Inflammatory macrophage (primary cell): ENCODE results near the gene RUSC2.
A peak's percentile ranks its signal among the peaks of the same experiment; 100 is the strongest.
"Not testable (repeated sequence)": the region's sequence is repeated elsewhere in the genome, so short reads cannot be mapped to it uniquely, and the experiment has no call there.

Experiments used
- DNase-seq, 2 donors: peaks; one replicate each; pipeline ENCODE4 v3.0.0-alpha.2; 2020 to 2022

RUSC2 gene

DNA sequence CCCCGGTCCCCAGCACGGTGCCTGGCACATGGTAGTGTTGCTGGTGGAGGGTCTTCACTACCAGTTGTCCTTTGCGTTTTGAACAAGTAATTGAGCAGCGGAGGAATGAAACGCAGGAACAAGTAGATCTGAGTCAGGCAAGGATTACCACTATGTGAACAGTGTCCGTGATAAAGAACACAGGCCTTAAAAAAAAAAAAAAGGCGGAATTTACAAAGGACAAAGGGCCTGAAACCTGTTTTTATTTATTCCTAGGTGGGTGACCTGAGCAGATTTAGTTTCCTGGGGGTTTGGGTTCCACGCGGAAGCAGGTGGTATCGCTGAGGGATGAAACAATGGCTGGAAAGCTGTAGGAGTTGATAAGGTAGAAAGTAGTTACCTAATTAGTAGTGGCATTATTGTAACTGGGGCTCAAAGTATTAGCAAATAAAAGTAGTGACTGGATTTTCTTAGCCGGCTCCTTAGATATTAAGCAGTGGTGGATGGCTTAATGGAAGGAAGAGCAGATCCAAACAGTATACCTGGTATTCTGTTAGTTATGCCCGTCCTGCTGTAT, 1.1 kb downstream of the RUSC2 start:
- DNase-seq, result no peak

- DNase-seq, result not testable (repeated sequence)
These were observed 3.2 kb downstream of the RUSC2 start for GRCh38 chr9:35493119-35493518.

GRCh38 chr9:35495984-35496383, 6.1 kb downstream of the RUSC2 start:
- DNase-seq, result no peak

- not testable (repeated sequence) for DNase-seq
These were observed 8.3 kb downstream of the RUSC2 start for GRCh38 chr9:35498245-35498644.

DNA sequence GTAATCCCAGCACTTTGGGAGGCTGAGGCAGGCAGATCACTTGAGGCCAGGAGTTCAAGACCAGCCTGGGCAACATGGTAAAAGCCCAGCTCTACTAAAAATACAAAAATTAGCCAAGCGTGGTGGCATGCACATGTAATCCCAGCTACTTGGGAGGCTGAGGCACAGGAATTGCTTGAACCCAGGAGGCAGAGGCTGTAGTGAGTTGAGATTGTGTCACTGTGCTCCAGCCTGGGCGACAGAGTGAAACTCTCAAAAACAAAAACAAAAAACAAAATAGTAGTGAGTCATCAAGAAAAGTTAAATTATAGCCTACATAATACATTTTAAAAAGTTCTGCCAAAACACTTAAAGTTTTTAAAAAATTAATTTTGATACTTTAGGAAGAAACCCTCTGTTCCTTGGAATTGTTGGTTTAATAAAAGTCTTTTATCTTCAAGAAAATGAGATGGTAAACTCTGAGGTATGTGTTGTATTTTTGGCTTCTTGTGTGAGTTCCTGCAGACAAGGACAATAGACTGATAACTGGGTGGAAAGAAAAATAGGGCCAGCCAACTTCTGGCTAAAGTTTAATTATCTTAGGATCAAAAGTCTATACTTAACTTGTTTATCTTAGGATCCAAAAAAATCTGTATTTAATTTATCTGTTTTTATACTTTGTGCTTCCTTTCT, 9.3 kb downstream of the RUSC2 start:
- no peak for DNase-seq

DNA sequence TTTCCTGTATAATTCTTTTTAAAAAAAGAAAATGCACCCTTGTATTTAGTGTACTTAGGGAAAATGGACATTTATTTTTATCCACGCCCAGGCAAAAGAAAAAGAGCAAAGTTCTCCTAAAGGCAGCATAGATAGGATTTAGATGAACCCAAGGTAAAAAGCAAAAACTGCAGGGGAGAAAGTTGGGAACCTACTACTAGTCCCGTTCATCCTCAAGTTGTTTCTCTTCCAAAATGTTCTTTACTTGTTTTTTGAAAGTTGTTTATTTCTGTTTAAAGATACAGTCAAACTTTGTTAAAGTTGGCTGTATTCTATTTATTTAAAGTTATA, 9.8 kb downstream of the RUSC2 start:
- no peak for DNase-seq

DNA sequence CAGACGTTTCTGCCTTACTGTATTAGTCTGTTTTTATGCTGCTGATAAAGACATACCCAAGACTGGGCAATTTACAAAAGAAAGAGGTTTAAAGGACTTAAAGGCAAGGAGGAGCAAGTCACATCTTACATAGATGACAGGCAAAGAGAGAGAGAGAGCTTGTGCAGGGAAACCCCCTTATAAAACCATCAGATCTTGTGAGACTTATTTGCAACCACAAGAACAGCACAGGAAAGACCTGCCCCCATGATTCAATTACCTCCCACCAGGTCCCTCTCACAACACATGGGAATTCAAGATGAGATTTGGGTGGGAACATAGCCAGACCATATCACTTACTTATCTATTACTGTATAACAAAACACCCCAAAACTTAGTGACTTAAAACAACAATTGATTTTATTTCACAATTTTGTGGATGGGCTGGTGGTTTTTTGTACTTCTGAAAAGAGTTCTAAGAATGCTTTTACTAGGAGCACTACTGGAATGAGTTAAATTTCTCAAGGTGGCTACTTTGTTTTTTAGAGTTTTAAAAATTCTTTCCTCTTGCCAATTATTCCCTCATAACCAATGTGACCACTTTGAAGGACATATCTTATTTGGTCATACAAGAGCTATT, 10.3 kb downstream of the RUSC2 start:
- no peak for DNase-seq

GRCh38 chr9:35501946-35502345, 12.0 kb downstream of the RUSC2 start:
- no peak for DNase-seq

DNA sequence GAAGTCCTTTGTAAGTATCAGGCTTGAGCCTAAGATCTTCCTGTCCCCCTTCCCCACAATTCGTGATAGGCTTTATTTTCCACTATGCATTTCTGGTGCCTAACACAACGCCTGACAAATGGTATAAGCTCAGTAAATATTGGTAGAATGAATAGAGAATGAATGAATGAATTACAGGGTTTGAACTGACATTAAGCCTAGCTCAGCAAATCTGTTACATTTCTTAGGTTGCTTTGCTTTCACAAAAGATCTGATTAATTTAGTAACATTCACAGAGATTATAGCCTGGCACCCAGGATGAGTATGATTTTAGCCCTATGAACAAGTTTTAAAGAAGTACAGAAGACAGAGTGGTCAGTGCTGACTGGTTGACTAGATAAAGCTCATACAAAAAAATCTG, 16.4 kb downstream of the RUSC2 start:
- no peak for DNase-seq

GRCh38 chr9:35508069-35508468, 18.2 kb downstream of the RUSC2 start:
- peak in 1 of 2 donors; percentile 9 for DNase-seq

DNA sequence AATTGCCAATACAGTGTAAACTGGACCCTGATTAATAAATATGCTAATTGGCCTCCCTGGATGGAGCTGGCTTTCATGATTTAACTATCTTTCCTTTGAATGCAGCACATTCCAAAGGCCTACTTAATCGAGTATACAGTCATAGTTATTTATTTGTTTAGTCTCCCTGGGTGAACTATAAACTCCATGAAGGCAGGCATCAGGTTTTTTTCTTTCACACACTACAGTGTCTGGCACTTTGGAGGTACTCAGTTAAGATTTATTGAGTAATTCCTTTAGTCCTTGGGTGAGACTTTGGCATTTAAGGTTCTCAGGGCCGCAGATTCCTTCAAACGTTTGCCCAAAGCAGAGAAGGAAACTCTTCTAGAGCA, 20.5 kb downstream of the RUSC2 start:
- no peak for DNase-seq

DNA sequence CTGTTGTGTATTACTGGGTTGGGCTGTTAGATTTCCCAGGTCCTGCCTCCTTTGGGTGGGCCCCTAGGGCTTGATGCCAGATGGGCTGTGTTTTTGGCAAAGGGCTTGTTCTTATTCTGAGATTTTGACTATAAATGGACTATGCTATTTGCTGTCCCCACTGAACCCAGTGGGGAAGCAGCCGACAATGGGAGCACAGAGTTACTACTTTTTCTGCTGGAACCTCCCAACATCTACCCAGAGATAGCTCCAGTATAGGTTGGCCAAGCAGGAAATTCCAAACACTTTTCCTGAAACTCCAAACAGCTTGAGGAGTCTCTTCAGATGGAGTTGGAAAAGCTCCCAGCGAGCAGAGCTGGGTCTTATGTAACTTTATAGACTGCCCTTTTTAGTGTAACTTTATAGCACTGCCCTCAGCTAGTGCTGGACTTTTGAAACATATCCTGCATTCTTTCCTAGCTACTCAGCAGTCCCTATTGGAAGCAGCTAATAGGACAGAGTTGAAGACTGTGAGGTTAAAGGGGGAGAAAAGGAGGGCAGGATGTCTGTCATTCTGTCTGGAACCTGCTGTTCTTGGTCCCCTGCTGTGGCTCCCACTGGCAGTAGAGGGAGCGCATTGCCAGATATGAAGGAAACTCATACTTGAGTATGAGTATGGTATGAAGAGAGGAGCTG, 21.0 kb downstream of the RUSC2 start:
- DNase-seq, result no peak

- DNase-seq, result no peak
These were observed 21.5 kb downstream of the RUSC2 start for GRCh38 chr9:35511453-35511852.

DNA sequence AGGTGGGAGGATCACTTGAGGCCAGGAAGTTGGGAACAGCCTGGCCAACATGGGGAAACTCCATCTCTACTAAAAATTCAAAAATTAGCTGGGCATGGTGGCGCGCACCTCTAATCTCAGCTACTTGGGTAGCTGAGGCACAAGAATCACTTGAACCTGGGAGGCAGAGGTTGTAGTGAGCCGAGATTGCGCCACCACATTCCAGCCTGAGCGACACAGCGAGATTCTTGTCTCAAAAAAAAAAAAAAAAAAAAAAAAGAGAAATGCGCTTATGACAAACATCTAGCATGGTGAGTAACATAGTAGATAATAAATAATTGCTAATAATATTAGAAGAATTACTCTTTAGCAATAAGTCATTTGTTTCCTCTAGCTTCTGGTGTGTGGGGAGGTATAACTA, 25.9 kb downstream of the RUSC2 start:
- no peak for DNase-seq

GRCh38 chr9:35516479-35516878, 26.6 kb downstream of the RUSC2 start:
- no peak for DNase-seq

DNA sequence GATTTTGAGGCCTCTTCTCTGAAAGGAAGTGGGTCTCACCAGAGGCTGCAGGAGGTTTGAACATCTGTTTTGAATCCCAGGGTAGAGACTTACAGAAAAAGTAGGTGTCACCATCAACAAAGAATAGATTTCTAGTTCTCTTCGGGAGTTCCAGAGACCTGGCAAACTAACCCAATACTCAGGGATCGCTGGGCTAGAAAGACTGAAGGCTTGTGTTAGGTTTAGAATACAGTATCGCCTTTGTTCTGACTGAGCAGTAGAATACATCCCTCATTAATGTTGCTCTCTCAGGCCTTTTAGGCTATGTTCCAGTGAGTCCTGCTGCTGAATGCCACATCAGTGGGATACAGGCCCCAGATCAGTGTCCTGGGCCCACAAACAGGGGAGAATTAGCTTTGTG, 27.2 kb downstream of the RUSC2 start:
- no peak for DNase-seq

GRCh38 chr9:35517552-35518224, 27.8 kb downstream of the RUSC2 start:
- DNase-seq, result no peak

- DNase-seq, result no peak
These were observed 28.4 kb downstream of the RUSC2 start for GRCh38 chr9:35518225-35518821.

GRCh38 chr9:35518981-35519679, 29.2 kb downstream of the RUSC2 start:
- peak; percentile 40 to 63 for DNase-seq

GRCh38 chr9:35519692-35520363, 29.9 kb downstream of the RUSC2 start:
- peak; percentile 8 to 31 for DNase-seq

- DNase-seq, result no peak
These were observed 30.4 kb downstream of the RUSC2 start for GRCh38 chr9:35520364-35520710.

DNA sequence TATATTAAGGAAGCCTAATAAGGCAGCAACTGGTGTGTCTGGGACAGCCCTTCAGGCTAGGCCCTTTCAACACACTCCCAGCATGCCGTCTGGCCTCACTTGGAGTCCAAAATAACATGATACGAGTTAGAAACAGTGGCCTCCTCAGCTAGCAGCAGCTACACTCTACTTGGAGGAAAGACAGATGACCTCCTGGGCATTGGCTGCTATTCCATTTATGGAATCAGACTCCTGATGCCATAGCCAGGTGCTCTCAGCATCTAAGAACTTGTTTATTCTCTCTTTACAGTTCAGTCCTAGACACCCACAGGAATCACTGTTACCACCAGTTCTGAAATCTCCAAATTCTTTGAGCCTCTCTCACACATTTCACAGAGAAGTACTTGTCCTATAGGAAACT, 31.8 kb downstream of the RUSC2 start:
- DNase-seq, result no peak
